SK-N-MC (cell line): Measurements from ENCODE around the gene OR13C2.

Experiments
- EZH2 ChIP-seq: fragments of 200-600 bp; sonication (generic); IDR thresholded peaks from one replicate; pipeline ENCODE4 v1.6.1; 2017; ENCODE audit warnings: antibody characterized with exemption
- POLR2AphosphoS5 ChIP-seq: IDR thresholded peaks from 2 replicates; pipeline ENCODE4 v1.6.1; 2012; ENCODE audit warnings: mild to moderate bottlenecking, low read depth, low read length, borderline replicate concordance

DNA sequence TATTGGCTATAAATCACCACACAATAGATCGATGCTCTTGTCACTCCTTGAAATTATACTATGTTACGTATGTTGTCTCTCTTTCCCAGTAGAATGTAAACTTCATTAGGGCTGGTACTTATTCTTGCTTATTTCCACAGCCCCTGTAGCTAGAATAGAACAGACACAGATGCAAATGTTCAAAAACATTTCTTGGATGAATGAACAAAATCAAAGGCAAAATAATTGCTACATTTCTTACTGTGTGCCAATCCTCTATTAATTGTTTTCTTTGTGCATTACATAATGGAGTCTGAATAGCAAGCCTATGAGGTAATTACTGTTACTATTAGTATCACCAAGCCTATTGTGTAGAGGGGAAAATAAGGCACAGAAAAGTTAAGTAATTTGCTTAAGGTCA lies 725 bp upstream of the OR13C2 start:
- TF ChIP-seq EZH2 (no peak), POLR2AphosphoS5 (no peak)
